ENCODE data around the gene AKAP3.

- TF ChIP-seq POLR2AphosphoS5 (IDR thresholded peaks at IDR 0.05; ENCODE audit: low read depth, low read length) = no peak
- TF ChIP-seq TAF1 (IDR thresholded peaks at IDR 0.05; ENCODE audit: borderline replicate concordance, low read depth, low read length) = no peak
- TF ChIP-seq POLR2A (IDR thresholded peaks at IDR 0.05; ENCODE audit: low read depth, low read length) = no peak
Observed at GRCh38 chr12:4580281-4580688, 68.6 kb downstream of the AKAP3 start.
